LHCN-M2 (cell line): ENCODE data around the gene UNC5CL. TPM values are rescaled to one million over a fixed set of nuclear protein-coding genes. Genes with fewer than 3 reads are reported as not detected.
A peak's percentile ranks its signal among the peaks of the same experiment; 100 is the strongest.

Experiments used
- DNase-seq: peaks from one replicate; pipeline ENCODE4 v3.0.0-alpha.2; 2012; ENCODE audit warnings: low read depth
- polyA plus RNA-seq: library from polyadenylated mRNA; unstranded; fragments of >200 nt; gene quantifications from one replicate; pipeline ENCODE4 v1.2.1, GENCODE V29; 2012; ENCODE audit warnings: missing spikeins
- total RNA-seq: library from RNA; depleted of rRNA; stranded (reverse); fragments of >200 nt; gene quantifications from 2 replicates; pipeline ENCODE4 v1.2.3, GENCODE V29; 2014; rRNA removed

The UNC5CL gene
- under 0.01 TPM in 1 of 2 replicates, not detected in the other for total RNA-seq
- polyA plus RNA-seq = 0.01 TPM

GRCh38 chr6:41039060-41039998 lies at the start of gene UNC5CL:
UNC5CL (minus strand) TSS chr6:41039221; CDS start chr6:41035074, 4,147 bp downstream.
- no peak for DNase-seq

- no peak for DNase-seq
These were observed 49.4 kb upstream of the UNC5CL start for GRCh38 chr6:41088451-41088850.

GRCh38 chr6:41085182-41085581 lies 46.2 kb upstream of the UNC5CL start:
- no peak for DNase-seq

GRCh38 chr6:41083072-41083471 lies 44.1 kb upstream of the UNC5CL start:
- no peak for DNase-seq

- no peak for DNase-seq
These were observed 41.6 kb upstream of the UNC5CL start for GRCh38 chr6:41080621-41081020.

- no peak for DNase-seq
These were observed 40.1 kb upstream of the UNC5CL start for GRCh38 chr6:41079080-41079479.

- no peak for DNase-seq
These were observed 39.1 kb upstream of the UNC5CL start for GRCh38 chr6:41078101-41078500.

GRCh38 chr6:41077536-41077935 lies 38.5 kb upstream of the UNC5CL start:
- no peak for DNase-seq

- no peak for DNase-seq
These were observed 36.9 kb upstream of the UNC5CL start for GRCh38 chr6:41075651-41076626.

GRCh38 chr6:41074692-41075436 lies 35.8 kb upstream of the UNC5CL start:
- DNase-seq = peak; percentile 7

GRCh38 chr6:41073968-41074691 lies 35.1 kb upstream of the UNC5CL start:
- DNase-seq = peak; percentile 36

- DNase-seq = peak; percentile 67
These were observed 34.4 kb upstream of the UNC5CL start for GRCh38 chr6:41073203-41073967.

- no peak for DNase-seq
These were observed 33.8 kb upstream of the UNC5CL start, which contains the start of gene NFYA for GRCh38 chr6:41072836-41073202. NFYA (plus strand) TSS chr6:41072974; CDS start chr6:41079090, 6,116 bp downstream.

- peak; percentile 99 for DNase-seq
These were observed 33.2 kb upstream of the UNC5CL start, which contains the start of gene OARD1 for GRCh38 chr6:41071923-41072835. OARD1 (minus strand) TSS chr6:41072356; CDS start chr6:41071634, 722 bp downstream.

- DNase-seq = no peak
These were observed 32.5 kb upstream of the UNC5CL start for GRCh38 chr6:41071501-41071922.

- DNase-seq = peak; percentile 68
These were observed 27.9 kb upstream of the UNC5CL start for GRCh38 chr6:41066867-41067304.

GRCh38 chr6:41065550-41066026 lies 26.6 kb upstream of the UNC5CL start:
- no peak for DNase-seq

- DNase-seq = no peak
These were observed 25.8 kb upstream of the UNC5CL start for GRCh38 chr6:41064841-41065240.
